ENCODE measurements around the gene ALDH3B1.

- TF ChIP-seq CTCF (IDR thresholded peaks at IDR 0.05) (no peak), POLR2A (IDR thresholded peaks at IDR 0.05) (no peak)
These were observed 3.6 kb downstream of the ALDH3B1 start for GRCh38 chr11:68013611-68014156.

Measured in body of pancreas (tissue), 4 donors.